Glomerular visceral epithelial cell (primary cell): ENCODE results near the gene NSFL1C.
A peak's percentile ranks its signal among the peaks of the same experiment; 100 is the strongest.

Experiments
- DNase-seq: peaks from one replicate; pipeline ENCODE4 v3.0.0-alpha.2; 2016; ENCODE audit errors: extremely low spot score

The NSFL1C gene

DNA sequence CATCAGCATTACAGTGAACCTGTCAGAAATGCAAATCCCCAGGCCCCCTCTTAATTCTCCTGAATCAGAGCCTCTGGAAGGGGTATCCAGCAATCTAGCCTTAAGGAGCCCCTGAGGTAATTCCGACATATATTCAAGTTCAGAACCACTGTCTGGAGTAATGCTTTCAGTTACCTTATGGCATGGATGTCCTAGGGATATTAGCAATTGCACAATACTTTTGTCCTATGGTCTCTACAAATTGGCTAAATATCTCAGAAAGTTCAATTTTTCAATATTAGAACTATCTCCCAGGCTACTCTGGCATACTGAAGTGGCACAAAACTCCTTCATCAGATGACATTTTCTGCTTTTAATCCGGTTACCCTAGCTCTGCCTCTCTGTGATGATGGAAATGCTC, 6.4 kb downstream of the NSFL1C start:
- no peak for DNase-seq

DNA sequence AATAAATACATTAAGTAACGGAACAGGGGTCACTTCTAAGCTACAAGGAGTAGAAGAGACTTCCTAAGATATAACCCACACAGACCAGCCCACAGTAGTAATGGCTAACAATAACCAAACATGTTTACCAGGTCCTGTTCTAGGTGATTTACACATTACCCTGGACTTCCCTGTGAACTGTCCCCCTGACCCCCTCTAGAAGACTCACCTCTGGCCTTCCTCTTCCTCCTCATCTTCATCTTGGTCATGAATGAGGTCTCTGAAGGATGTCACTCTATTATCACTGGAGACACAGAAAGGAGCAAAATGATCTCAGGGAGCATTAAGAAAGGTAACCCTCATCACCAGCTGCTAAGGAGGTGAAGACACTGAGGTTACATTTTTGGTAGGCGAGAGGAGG, 8.7 kb downstream of the NSFL1C start:
- DNase-seq: no peak

DNA sequence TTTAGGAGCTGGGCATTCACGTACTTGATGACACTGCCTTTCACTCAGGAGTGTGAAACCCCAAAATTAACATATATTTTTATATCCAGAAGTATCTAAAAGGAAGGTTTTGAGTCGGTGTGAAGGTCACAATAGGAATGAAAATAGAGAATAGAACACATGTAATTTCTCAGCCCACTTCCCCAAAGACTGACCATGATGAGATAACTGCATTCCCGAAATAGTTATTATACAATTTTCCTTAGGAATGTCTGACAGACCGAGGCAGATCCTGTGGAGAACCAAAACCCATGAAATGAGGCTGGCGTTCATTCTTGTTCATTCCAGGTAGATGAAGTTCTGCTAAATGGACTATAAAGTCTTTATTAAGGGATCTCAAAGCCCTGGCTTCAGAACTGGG, 10.3 kb downstream of the NSFL1C start:
- peak; percentile 78 for DNase-seq

DNA sequence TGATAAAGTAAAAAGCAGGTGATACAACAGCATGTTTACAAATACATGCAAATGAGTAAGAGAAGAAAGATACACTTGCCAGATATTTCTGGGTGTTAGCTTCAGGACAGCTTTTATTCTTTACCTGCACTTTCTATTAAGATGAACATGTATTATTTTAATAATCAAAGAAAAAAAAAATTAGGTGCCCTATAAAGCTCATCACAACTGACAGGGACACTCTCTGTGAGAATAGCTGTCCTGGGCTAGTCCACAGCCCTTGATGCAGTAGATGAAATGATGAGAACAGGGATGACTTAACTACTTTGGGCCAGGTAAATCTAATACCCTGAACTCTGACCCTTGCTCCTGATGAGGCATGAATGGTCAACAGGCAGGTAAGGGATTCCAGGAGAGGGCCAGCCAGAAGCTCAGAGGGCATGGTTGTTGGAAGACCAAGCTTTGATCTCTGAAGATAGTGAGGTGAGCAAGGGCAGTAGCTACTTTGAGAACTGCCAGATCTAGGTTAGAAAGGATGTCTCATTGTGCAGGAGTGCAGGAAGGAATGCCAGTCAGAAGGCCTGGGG, 15.6 kb downstream of the NSFL1C start:
- DNase-seq: no peak

DNA sequence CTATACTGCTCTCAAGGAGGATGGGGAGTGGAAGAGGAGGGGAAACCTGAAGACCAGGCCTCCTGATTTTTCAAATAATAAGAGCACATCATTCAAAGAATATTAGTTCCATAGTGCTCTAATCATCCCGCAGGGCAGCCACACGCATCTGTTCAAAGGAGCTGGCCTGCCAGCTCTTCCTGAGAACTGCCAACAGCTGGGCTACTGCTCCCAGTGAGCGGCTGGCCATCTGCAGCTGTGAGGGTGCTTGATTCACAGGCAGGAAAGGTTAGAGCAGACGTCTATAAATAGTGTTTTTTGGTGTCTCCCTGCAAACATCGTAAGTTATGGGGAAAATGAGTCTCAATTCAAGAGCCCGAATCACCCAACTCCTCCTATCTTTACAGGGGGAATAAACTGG, 17.3 kb downstream of the NSFL1C start:
- no peak for DNase-seq

DNA sequence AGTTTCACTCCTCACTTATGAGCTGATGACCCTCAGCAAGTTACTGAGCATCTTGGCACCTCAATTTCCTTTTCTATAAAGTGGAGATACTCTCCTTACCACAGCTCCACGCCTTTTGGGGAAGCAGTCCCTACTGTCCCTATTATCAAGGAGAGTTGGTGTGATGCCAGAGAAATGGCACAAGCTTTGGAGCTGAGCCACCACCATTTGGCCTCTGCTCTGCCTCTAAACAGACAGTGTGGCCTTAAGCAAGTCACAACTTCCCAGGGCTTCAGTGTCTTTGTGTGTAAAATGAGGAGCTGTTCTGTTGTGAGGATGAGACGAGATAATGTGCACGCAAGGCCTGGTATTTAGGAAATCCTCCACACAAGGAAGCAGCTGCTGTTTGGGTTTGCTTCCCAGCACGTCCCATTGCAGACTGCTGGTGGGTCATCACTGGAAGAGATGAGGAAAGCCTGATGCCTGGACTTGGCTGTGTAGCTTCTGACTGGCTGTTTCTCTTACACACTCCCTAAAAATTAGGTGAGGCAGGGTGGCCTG, 18.5 kb downstream of the NSFL1C start:
- DNase-seq: no peak

DNA sequence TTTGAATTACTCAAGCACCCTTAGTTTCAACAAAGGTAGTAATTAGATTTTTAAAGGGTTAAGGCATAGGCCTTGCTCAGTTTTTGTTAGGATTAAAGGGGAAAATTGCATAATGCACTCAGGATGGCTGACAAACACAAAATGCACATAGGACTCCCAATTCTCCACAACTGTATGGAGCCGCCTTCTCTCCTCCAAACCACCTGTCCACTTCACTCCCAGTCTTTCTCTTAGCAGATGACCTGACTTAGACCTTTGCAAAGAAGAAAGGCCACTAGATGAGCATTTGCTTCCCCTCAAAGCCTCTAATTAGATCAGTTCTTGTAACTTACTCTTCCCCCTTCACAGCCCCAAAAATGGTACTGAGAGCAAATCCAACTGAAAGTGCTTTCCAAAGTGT, 20.1 kb downstream of the NSFL1C start:
- no peak for DNase-seq

DNA sequence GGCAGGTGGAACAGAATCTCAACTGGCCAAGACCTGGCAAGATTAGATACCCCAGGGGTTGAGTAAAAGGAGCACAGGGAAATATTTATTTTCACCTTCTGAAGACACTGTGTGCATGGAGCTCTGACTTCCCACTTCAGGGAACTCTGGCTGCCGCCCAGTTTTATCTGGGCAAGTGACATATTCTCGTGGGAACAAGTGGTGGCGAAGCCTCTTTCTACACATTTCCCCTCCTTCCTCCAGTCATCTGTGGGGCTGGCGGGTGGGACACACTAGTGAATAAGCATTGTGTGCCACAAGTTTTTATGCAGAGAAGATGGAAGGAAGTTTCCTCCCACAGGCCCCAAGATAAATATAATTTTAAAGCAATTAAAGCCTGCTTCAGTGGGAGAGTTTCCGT, 23.6 kb downstream of the NSFL1C start:
- no peak for DNase-seq

DNA sequence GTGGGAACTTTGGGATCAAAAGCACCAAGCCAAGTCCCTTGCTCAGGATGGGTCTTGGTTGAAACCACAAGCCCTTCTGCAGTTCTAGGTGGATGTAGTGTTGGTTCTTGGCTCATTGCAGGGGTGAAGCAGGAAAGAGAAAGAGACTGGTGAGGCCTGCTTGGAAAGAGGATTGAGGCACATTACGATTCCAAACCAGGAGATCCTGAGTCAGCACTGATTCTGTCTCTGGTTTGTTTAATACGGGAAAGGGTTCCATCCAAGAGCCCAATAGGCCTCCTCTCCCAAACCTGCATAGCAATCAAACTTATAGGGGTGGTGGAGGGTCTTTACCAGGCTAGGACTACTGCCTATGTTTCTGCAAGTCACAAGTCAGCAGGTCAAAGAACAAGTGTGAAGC, 24.3 kb downstream of the NSFL1C start:
- no peak for DNase-seq

DNA sequence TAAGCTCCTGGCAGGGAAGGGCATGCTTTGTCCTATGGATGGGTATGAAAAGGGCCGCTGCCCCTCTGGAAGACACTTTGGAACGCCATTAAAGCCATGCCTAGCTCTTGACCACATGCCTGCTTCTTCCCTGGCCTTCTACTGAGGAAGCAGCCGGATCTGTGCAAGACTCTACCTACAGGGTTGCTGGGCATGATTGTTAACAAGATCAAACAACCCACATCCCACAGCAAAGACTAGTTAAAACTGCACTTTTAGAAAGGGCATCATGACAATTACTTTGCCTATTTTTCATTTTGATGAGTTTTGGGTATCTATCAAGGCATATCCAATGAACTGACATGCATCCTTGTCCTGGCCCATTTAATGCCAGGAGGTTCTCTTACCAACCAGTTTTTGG, 25.5 kb downstream of the NSFL1C start:
- no peak for DNase-seq

DNA sequence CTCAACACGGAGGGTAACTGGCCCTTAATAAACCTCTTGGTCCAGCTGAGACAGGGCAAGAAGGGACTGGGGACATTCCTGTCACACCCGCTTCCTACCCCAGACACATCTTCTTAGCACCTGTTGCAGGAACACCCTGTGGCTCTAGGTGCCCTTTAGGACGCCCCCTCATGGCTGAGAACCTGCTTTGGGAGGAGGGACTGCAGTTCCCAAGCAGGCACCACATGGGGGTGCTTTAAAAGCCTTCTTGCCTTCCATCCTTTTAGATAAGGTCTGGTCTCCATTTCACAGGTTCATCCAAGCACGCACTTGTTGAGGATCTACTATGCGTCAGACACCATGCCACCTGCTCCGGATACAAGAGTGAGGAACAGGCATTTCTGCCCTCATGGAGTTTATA, 26.6 kb downstream of the NSFL1C start:
- DNase-seq: peak; percentile 23

DNA sequence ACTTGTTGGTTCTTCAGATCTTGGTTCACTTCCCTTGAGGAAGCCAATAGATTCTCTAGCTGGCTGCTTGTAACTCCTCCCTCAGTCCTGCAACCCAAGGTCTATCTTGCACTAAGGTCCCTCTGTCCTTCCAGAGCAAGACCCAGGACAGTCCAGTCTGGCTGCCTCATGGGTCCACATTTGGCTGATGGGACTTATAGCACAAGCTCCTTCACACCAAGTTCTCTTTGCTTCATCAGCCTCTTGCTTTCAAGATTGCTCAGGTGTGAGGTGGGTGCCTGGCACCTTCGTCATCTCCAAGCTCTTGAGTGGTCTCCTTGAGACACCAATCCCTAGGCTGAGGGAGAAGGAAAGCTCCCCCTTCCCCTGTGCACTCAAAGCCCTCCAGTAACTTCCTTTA, 28.3 kb downstream of the NSFL1C start:
- no peak for DNase-seq

DNA sequence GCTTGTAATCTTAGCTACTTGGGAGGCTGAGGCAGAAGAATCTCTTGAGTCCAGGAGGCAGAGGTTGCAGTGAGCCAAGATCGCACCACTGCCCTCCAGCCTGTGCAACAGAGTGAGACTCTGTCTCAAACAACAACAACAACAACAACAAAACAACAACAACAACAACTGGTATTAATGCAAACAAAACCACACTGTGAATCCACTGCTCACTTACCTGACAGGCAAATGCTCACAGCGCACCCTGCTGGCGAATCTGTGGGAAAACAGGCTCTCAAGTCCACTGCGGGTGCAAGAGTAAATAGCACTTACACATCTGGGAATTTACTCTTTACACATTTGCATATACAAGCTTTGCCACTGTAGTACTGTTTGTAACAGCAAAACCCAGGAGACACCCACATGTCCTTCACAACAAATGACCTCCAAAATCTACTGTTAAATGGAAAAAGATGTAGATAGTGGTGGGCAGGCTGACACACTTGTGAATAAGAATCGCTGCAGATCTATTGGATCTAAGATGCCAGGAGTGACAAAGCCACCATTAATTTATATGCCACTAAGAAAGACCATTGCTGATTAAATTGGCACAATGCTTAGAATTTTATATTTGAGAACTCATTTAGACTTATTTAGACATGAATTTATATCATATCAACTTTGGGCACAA, 29.3 kb downstream of the NSFL1C start:
- DNase-seq: peak; percentile 80

DNA sequence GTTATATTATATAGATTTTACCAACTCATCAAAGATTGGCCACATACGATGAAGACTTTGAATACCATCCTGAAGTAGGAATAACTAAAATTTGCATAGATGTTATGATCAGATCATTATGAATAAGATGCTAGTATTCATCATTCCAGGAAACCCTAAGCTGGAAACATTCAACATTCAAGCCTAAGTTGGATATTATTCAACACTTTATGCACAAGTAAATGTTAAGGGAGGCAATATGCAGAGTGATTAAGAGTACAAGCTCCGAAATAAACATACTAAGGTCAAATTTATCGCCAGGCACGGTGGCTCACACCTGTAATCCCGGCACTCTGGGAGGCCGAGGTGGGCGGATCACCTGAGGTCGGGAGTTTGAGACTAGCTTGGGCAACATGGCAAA, 30.4 kb downstream of the NSFL1C start:
- no peak for DNase-seq

DNA sequence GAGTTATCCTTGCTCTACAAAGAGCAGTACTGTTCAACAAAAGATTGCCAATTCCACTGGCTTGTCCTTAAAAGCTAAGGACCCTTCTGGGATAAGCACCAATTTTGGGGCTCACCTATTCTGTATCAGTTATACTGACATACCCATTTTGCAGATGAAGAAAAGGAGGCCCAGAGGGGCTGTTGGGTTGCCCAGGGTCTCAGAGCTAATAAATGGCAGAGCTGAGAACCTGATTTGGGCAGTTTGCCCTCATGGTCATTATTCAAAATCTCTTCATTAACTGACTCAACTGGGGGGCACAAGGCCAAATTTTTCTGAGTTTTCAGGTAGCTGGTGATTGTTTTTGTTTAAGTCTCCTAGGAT, 31.3 kb downstream of the NSFL1C start:
- no peak for DNase-seq

DNA sequence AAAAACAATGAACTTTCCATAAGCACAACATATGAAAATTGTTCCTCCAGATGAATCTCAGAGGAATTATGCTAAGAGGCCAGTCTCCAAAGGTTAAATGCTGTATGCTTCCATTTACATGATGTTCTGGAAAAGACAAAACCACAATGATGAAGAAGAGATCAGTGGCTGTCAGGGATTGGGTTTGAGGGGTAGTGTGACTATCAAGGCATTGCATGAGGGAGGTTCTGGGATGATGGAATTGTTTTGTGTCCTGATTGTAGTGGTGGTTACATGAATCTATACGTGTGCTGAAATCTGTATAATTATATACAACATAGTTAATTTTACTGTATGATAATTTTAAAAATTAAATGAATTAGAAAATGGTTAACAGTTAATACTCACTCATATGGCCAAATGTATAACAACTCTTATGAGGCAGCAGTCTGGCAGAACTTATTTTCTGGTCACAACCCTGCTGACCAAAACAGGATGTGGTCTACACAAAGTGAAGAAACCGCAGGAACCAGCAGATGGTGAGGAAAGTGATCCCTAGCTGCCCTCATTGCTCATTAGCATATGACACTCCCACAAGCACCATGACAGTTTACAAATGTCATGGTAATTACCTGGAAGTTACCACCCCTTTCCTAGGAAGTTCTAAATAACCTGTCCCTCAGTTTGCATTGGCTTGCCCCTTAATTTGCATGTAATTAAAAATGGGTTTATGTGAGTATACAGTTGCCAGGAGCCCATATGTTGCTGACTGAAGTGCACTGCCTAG, 31.9 kb downstream of the NSFL1C start:
- peak; percentile 89 for DNase-seq

DNA sequence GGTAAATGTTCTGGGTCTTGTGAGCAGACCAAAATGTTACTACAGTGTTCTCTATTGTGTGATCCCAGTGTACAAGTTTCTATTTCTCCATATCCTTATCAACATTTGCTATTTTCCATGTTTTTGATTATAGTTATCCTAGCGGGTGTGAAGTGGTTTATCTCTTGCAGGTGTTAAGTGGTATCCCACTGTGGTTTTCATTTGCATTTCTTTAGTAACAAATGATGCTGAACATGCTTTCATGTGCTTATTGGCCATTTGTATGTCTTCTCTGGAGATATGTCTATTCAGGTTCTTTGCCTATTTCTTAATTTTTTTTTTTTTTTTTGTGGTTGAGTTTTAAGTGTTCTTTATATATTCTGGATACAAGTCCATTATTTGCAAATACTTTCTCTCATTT, 35.5 kb downstream of the NSFL1C start:
- DNase-seq: no peak

DNA sequence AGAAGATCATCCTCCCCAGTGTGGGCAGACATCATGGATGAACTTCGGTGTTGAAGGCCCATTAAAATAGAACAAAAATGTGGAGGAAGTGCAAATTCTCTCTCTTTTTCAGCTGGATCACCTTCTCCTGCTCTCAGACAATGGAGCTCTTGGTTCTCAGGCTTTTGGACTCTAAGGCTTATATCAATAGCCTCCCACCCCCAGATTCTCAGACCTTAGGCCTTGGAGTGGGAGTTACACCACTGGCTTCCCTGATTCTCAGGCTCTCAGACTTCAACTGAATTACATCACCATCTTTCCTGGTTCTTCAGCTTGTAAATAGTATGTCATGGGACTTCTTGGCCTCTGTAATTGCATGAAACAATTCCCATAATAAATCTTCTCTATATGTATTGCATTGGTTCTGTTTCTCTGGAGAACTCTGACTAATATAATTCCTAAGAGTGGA, 36.6 kb downstream of the NSFL1C start:
- DNase-seq: no peak

DNA sequence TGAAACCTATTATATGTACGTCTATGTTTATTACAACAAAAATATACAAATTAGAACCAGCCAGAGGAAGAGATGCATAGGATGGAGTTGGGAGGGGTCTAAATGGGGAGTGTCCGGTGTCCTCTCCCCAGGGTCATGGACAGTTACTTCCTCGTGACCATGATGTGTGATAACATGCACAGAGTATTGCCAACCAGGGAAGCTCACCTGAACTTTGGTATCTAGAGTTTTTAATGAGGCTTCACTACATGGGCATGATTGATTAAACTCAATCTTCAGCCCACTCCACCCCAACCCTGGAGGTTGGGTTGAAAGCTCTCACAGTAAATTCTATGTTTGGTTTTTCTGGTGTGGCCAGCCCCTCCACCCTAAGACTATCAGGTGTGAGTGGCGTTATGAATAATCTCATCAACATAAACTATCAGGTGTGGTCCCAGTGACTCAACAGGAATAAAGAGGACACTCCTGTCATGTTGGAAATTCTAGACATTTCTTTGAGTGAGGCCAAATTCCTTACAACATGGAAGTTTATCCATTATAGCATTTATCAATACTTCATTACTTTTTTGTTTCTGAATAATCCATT, 37.4 kb downstream of the NSFL1C start:
- DNase-seq: no peak

DNA sequence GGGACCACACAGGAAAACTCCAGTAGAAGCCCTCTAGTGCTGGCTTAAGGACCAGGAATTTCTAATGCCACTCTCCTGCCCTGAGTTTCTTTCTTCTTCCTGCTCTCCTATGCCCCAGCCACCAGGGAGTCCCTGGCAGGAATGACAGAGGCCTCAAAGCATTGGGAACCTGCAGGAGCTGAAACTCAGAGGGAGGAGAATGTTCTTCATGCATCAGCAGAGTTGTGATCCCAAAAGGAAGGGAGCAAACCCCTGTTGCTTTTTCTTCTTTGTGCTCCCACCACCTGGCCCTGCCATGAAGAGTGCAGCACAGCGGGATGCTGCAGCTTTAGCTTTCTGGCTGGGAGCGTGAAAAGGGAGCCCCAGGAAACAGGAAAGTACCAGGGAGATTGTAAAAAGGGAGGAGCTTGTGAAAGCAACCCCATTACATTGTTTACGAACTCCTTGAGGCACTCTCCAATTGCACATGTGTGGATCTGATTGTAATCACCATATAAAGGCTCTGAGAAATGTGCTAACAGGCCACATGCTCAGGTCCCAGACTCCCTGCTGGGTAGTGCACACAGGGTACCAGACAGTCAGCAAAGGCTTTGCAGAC, 39.1 kb downstream of the NSFL1C start:
- no peak for DNase-seq

DNA sequence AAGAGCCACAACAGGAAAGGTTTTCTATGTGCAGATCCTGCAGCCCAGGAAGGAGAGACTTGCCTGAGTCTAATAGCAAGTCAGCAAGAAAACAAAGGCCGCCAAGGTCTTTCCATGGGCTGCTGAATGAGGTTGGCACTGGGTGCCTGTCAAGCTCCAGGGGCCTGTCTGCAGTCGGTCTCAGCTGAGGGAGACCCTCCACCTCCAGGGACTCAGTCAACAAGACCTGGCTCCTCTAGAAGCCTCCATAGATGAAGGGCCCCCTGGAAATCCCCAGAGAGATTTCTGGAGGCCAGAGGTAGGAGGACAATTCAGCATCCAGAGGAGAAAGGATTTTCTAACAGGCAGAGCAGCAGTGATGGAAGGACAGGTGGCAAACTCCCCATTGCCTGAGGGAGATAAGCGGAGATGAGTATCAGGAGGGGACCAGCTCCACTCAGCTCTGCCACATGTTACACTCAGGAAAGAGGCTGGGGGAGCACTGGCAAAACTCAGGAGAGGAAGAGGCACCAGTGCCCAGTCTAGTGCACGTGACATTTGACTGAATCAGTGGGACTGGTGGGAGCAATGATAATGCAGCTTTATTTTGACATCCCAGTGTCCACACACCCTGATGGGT, 40.3 kb downstream of the NSFL1C start:
- no peak for DNase-seq

DNA sequence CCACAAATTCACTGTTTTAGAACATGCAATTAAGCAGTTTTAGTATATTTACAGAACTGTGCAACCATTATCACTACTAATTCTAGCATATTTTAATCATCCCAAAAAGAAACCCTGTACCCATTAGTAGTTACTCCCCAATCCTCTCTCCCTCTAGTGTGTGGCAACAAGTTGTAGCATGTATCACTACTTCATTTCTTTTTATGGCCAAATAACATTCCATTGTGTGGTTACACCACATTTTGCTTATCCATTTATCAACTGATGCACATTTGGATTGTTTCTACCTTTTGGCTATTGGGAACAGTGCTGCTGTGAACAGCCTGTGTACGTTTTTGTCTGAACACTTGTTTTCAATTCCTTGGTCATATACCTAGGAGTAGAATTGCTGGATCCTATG, 42.3 kb downstream of the NSFL1C start:
- DNase-seq: no peak
